SK-N-MC (cell line): ENCODE measurements around the gene KPNA1.

ENCODE experiments used
- DNase-seq: peaks from one replicate; pipeline ENCODE4 v3.0.0-alpha.2; 2011; ENCODE audit warnings: low read depth, low spot score
- H3K27ac ChIP-seq: fragments of 200-600 bp; sonication (generic); 2 replicates; pipeline ENCODE4 v1.5.1; 2016; ENCODE audit warnings: mixed run types
- H3K36me3 ChIP-seq: fragments of 200-600 bp; sonication (generic); 2 replicates; pipeline ENCODE4 v1.6.1; 2017; ENCODE audit warnings: antibody characterized with exemption, low read length, mixed read lengths; ENCODE audit not compliant: insufficient read depth
- H3K4me3 ChIP-seq: fragments of 200-600 bp; sonication (generic); 2 replicates; pipeline ENCODE4 v1.5.1; 2016
- H3K9ac ChIP-seq: fragments of 200-600 bp; sonication (generic); 2 replicates; pipeline ENCODE4 v1.8.0; 2017; ENCODE audit warnings: mixed run types, mixed read lengths; ENCODE audit not compliant: insufficient read length
- H3K9me3 ChIP-seq: fragments of 200-600 bp; sonication (generic); 2 replicates; pipeline ENCODE4 v1.6.1; 2017; ENCODE audit warnings: low read depth, mild to moderate bottlenecking, antibody characterized with exemption, low read length, moderate library complexity, mixed read lengths
- EZH2 ChIP-seq: fragments of 200-600 bp; sonication (generic); IDR thresholded peaks from one replicate; pipeline ENCODE4 v1.6.1; 2017; ENCODE audit warnings: antibody characterized with exemption
- FOXP2 ChIP-seq: optimal IDR thresholded peaks from 2 replicates; pipeline ENCODE3; 2011; ENCODE audit warnings: mild to moderate bottlenecking, moderate library complexity; ENCODE audit not compliant: insufficient read depth; ENCODE audit errors: extremely low read length, control extremely low read depth
- POLR2AphosphoS5 ChIP-seq: IDR thresholded peaks from 2 replicates; pipeline ENCODE4 v1.6.1; 2012; ENCODE audit warnings: mild to moderate bottlenecking, low read depth, low read length, borderline replicate concordance

The KPNA1 gene

DNA sequence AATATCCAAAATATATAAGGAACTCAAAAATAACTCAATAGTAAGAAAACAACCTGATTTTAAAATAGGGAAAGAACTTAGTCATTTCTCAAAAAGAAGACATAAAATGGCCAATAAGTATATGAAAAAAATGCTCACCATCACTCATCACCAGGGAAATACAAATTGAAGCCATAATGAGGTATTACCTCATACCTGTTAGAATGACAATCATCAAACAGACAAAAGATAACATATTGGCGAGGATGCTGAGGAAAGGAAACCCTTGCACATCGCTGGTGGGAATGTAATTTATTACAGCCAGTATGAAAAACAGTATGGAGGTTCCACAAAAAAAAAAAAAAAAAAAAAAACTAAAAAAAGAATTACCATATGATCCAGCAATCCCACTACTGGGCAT, 38.2 kb downstream of the KPNA1 start:
- no peak overlapping the region for H3K27ac ChIP-seq
- H3K36me3 ChIP-seq: peaks cover 45% of the 10 kb centered on the region
- no peak overlapping the region for H3K9ac ChIP-seq
- H3K4me3 ChIP-seq: no peak overlapping the region
- DNase-seq: no peak
- no peak for TF ChIP-seq EZH2
- TF ChIP-seq POLR2AphosphoS5: no peak
- no peak for TF ChIP-seq FOXP2
- peaks cover 6% of the 10 kb centered on the region; the same call in 1 of the 2 replicates for H3K9me3 ChIP-seq

DNA sequence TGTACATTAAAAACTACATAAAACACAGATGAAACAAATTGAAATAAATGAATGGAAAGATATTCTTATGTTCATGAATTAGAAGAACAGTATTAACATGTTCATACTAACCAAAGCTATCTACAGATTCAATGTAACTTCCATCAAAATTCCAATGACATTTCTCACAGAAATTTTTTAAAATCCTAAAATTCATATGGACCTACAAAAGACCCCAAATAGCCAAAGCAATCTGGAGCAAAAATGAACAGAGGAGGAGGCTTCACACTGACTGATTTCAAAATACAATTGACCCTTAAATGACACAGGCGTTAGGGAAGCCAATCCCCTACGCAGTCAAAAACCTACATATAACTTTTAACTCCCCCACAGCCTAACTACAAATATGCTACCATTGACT, 39.4 kb downstream of the KPNA1 start:
- TF ChIP-seq FOXP2: no peak
- TF ChIP-seq EZH2: no peak
- TF ChIP-seq POLR2AphosphoS5: no peak
- no peak for DNase-seq

DNA sequence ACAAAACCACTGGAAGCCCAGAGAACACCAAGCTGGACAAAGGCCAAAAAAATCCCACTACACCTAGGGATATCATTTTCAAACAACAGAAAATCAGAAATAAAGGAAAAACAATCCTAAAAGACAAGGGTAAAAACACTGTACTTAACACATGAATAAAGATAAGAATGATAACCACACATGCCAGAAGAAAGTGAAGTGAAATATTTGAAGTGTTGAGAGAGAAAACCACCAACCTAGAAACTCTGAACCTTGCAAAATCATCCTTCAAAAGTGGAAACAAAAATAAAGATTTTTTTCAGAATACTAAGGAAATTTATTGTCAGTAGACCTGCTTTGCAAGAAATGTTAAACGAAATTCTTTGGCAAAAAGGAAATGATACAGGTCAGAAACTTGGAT, 45.1 kb downstream of the KPNA1 start:
- H3K27ac ChIP-seq: no peak overlapping the region
- no peak for DNase-seq
- H3K9me3 ChIP-seq: peaks cover 4% of the 10 kb centered on the region; the same call in 1 of the 2 replicates
- TF ChIP-seq FOXP2 (no peak), POLR2AphosphoS5 (no peak), EZH2 (no peak)
- H3K9ac ChIP-seq: no peak overlapping the region
- H3K4me3 ChIP-seq: no peak overlapping the region
- H3K36me3 ChIP-seq: peaks cover 39% of the 10 kb centered on the region

More for the DNA sequence above, 39.4 kb downstream of the KPNA1 start:
- Histone ChIP-seq H3K36me3 (peaks cover 35% of the 10 kb centered on the region), H3K4me3 (no peak overlapping the region), H3K9ac (no peak overlapping the region), H3K27ac (no peak overlapping the region), H3K9me3 (peaks cover 6% of the 10 kb centered on the region; the same call in 1 of the 2 replicates)

DNA sequence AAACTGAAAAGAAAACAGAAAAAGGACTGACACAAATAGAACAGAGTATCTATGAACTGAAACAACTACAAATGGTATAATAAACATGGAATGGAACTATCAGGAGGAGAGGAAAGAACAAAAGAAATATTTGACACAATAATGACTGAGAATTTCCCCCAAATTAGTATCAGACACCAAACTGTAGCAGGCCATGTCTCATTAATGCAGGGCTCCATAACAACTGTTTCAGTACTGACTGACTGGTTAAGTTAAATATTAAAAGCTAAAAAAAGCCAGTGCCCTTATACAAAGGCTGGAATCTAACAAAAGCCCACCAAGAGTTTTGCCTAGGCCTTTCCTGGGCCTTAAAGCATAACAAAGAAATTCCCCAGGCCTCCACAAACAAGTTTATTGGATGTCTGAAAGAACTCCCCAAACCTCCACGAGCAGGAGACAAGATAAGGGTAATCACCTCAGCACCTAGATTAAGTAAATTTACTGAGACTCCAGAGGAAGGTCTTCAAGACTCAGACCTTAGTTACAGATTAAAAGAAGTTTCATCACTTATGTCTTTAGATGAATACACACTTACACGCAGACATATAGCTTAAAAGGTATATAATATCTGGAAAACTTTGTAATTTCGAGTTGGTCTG, 45.7 kb downstream of the KPNA1 start:
- Histone ChIP-seq H3K27ac (peak overlapping the region; percentile 12; the same call in 1 of the 2 replicates), H3K36me3 (peaks cover 37% of the 10 kb centered on the region), H3K4me3 (no peak overlapping the region), H3K9me3 (no peaks in the 10 kb centered on the region), H3K9ac (no peak overlapping the region)
- no peak for DNase-seq
- TF ChIP-seq FOXP2: no peak
- TF ChIP-seq EZH2: no peak
- no peak for TF ChIP-seq POLR2AphosphoS5

DNA sequence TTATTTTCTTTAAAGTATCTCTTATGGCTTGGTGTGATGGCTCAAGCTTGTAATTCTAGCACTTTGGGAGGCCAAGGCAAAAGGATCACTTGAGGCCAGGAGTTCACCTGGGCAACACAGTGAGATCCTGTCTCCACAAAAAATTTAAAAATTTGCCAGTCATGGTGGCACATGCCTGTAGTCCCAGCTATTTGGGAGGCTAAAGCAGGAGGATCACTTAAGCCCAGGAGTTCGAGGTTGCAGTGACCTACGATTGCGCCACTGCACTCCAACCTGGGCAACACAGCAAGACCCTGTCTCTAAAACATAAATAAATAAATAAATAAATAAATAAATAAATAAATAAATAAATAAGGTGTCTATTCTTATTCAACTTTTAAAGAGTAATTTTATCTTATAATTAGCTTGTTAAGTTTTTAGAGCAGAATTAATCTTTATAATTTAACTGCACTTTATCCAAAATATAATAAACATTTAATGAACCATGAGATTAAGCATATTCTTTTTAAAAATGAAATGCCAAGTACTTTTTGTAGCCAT, 48.0 kb downstream of the KPNA1 start:
- Histone ChIP-seq H3K9ac (no peak overlapping the region), H3K36me3 (peaks cover 53% of the 10 kb centered on the region), H3K9me3 (no peaks in the 10 kb centered on the region), H3K27ac (no peak overlapping the region), H3K4me3 (no peak overlapping the region)
- no peak for DNase-seq
- no peak for TF ChIP-seq FOXP2
- no peak for TF ChIP-seq POLR2AphosphoS5
- no peak for TF ChIP-seq EZH2

DNA sequence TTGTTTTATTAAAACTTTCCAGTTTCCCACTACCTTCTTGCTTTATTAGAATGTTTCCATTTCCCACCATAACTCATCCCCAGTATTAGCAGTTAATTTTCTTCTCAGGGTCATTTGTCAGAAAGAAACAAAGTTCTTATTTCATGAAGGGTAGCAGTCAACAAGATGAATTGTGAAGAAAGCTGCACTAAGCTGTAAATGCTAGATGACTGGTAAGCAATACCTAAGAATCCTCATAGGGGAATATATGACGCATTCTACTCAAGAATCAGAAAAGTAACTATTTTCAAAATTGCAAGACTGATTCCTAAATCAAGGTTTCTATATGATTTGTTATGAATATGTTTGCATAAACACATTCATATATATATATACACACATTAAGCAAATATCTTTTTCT, 50.1 kb downstream of the KPNA1 start:
- Histone ChIP-seq H3K27ac (no peak overlapping the region), H3K9ac (no peak overlapping the region), H3K9me3 (no peaks in the 10 kb centered on the region), H3K4me3 (no peak overlapping the region), H3K36me3 (peaks cover 66% of the 10 kb centered on the region)
- TF ChIP-seq EZH2: no peak
- no peak for TF ChIP-seq FOXP2
- no peak for TF ChIP-seq POLR2AphosphoS5
- DNase-seq: no peak

DNA sequence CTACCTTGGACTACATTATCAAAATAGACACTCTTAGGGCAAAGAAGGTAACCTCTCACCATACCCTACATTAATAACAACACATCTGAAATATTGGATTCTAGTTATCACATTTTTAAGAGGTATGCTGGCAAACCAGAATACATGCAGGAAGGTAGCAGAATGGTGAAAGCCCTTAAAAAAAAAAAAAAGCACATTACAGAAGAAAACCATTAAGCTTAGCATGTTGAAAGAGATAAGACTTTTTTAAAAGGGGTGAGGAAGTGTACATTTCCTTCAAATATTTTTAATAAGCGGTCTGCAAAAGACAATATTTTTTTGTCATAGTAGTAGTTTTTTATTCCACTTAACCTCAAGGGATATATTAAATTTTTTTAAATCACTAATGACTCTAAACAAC, 52.3 kb downstream of the KPNA1 start:
- no peak for TF ChIP-seq POLR2AphosphoS5
- no peak for TF ChIP-seq EZH2
- no peak for TF ChIP-seq FOXP2
- Histone ChIP-seq H3K9ac (no peak overlapping the region), H3K27ac (peak overlapping the region; percentile 48), H3K9me3 (no peaks in the 10 kb centered on the region), H3K36me3 (peaks cover 83% of the 10 kb centered on the region), H3K4me3 (no peak overlapping the region)
- DNase-seq: no peak

DNA sequence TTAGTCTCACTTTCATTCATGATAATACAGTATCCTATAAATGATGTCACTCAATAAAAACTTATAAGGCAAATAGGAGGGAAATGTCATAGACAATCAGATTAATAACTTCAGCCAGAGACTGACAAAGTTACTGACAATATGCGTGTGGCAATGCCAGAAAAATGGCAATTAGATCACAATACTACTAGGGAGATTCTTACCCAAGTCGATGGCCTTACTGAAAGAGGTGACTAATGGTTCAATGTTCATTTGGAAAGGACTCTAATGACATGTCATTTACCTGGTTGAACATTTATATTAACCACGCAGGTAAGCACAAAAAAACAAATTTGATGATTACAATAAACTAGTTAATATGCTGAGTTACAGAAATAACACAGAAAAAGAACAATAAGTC, 52.9 kb downstream of the KPNA1 start:
- no peak overlapping the region for H3K9ac ChIP-seq
- peaks cover 85% of the 10 kb centered on the region for H3K36me3 ChIP-seq
- no peaks in the 10 kb centered on the region for H3K9me3 ChIP-seq
- DNase-seq: no peak
- TF ChIP-seq POLR2AphosphoS5: no peak
- no peak for TF ChIP-seq FOXP2
- TF ChIP-seq EZH2: no peak
- no peak overlapping the region for H3K4me3 ChIP-seq
- 0 out of 2 replicates have a peak overlapping the region, but pooled peaks have one; percentile 48 for H3K27ac ChIP-seq
